Measurements from ENCODE around the gene MET. TPM values are rescaled to one million over a fixed set of nuclear protein-coding genes. Genes with fewer than 3 reads are reported as not detected.

Gene MET
- total and polyA plus RNA-seq, 10 of the 15 experiments (the other 5 are each of a cell fraction or from before 2014, with no cell fraction given) = 0.01 to 0.21 TPM; not detected in 8

DNA sequence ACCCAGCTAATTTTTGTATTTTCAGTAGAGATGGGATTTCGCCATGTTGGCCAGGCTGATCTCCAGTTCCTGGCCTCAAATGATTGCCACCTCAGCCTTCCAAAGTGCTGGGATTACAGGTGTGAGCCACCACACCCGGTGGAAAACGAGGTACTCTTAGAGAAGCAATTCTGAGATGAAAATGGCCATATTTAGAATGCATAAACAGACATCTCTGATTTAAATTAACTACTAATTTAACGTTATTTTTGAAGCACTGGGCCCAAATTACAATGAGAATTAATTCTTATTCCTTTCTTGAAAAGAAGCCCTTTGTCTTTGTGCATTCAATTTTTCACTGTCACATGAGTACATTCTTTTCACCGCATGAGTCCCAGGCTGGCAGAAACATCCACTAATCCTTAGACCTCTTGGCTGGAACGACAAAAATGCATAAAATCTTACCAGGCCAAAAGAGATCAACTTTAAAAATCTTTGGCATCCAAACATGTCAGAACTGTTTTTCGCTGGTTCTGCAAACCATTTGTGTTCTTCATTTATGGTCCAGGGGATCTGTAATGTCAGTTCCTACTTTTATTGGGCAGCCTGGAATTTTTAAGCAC is 130.2 kb downstream of the MET start (continued):
- TF ChIP-seq, protein P1, sequence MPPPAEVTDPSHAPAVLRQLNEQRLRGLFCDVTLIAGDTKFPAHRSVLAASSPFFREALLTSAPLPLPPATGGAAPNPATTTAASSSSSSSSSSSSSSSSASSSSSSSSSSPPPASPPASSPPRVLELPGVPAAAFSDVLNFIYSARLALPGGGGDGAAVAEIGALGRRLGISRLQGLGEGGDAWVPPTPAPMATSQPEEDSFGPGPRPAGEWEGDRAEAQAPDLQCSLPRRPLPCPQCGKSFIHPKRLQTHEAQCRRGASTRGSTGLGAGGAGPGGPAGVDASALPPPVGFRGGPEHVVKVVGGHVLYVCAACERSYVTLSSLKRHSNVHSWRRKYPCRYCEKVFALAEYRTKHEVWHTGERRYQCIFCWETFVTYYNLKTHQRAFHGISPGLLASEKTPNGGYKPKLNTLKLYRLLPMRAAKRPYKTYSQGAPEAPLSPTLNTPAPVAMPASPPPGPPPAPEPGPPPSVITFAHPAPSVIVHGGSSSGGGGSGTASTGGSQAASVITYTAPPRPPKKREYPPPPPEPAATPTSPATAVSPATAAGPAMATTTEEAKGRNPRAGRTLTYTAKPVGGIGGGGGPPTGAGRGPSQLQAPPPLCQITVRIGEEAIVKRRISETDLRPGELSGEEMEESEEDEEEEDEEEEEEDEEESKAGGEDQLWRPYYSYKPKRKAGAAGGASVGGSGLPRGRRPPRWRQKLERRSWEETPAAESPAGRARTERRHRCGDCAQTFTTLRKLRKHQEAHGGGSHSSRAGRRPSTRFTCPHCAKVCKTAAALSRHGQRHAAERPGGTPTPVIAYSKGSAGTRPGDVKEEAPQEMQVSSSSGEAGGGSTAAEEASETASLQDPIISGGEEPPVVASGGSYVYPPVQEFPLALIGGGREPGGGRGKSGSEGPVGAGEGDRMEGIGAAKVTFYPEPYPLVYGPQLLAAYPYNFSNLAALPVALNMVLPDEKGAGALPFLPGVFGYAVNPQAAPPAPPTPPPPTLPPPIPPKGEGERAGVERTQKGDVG (CRISPR knock-in tag; IDR thresholded peaks at IDR 0.05) = no peak
- TF ChIP-seq REST (IDR thresholded peaks at IDR 0.05; ENCODE audit: low read depth, low read length) = no peak
- no peak for TF ChIP-seq NFXL1 (IDR thresholded peaks at IDR 0.05; ENCODE audit: borderline replicate concordance)
- no peak for TF ChIP-seq CEBPB (IDR thresholded peaks at IDR 0.05; ENCODE audit: borderline replicate concordance in 1 of 2, low read depth in 2 of 2, low read length in 2 of 2)
